CD14-positive monocyte (primary cell): Measurements from ENCODE around the gene GNAS-AS1. TPM values are rescaled to one million over a fixed set of nuclear protein-coding genes. Genes with fewer than 3 reads are reported as not detected.

Experiments
- DNase-seq, 3 donors: peaks; one replicate each; pipeline ENCODE4 v3.0.0-alpha.2; 2011 to 2022
- H2AFZ ChIP-seq: 2 replicates; pipeline ENCODE4 v1.6.0; 2012; ENCODE audit warnings: mild to moderate bottlenecking, low read depth, low read length, inconsistent platforms; ENCODE audit not compliant: insufficient read depth, poor library complexity, severe bottlenecking
- H3K27ac ChIP-seq, 2 donors: 1 replicate in 1 of 2; 2 replicates in 1 of 2; pipeline ENCODE4 v1.5.1; 2012 to 2013; ENCODE audit warnings: low read length in 2 of 2, control low read depth in 1 of 2, inconsistent platforms in 1 of 2, low read depth in 1 of 2, mild to moderate bottlenecking in 1 of 2
- H3K27me3 ChIP-seq, 2 donors: one replicate each; pipeline versions ENCODE4 v1.6.0 to v1.6.1; 2011 to 2013; ENCODE audit warnings: low read length in 2 of 2; ENCODE audit not compliant: control insufficient read depth in 2 of 2, insufficient read depth in 2 of 2
- H3K36me3 ChIP-seq, 2 donors: replicated peaks in 1 of 2; 1 replicate in 1 of 2; 2 replicates in 1 of 2; pipeline versions ENCODE4 v1.5.1 to v1.6.1; 2012 to 2013; ENCODE audit warnings: low read length in 2 of 2, control low read depth in 1 of 2, inconsistent platforms in 1 of 2, mild to moderate bottlenecking in 1 of 2; ENCODE audit not compliant: insufficient read depth in 2 of 2, control insufficient read depth in 1 of 2
- H3K4me1 ChIP-seq, 2 donors: 1 replicate in 1 of 2; 2 replicates in 1 of 2; pipeline versions ENCODE4 v1.5.1 to v1.6.1; 2012 to 2013; ENCODE audit warnings: low read length in 2 of 2, control low read depth in 1 of 2, inconsistent platforms in 1 of 2, mild to moderate bottlenecking in 1 of 2, moderate library complexity in 1 of 2; ENCODE audit not compliant: insufficient read depth in 2 of 2, control insufficient read depth in 1 of 2
- H3K4me2 ChIP-seq: replicated peaks from 2 replicates; pipeline ENCODE3; 2012; ENCODE audit warnings: low read length, moderate library complexity, mild to moderate bottlenecking; ENCODE audit not compliant: poor library complexity, severe bottlenecking; ENCODE audit errors: extremely low read depth
- H3K4me3 ChIP-seq, 3 experiments: fragments of 200-600 bp in 1 of 3; sonication (generic) in 1 of 3; replicated peaks in 1 of 3; 1 replicate in 2 of 3; 2 replicates in 1 of 3; pipeline ENCODE4 v1.5.1; 2011 to 2013; ENCODE audit warnings: low read length in 3 of 3, mild to moderate bottlenecking in 3 of 3, control low read depth in 2 of 3, low read depth in 2 of 3, inconsistent platforms in 1 of 3, moderate library complexity in 1 of 3
- H3K79me2 ChIP-seq: 2 replicates; pipeline ENCODE4 v1.6.0; 2012; ENCODE audit warnings: mild to moderate bottlenecking, control low read depth, inconsistent platforms, low read length, moderate library complexity; ENCODE audit not compliant: insufficient read depth
- H3K9ac ChIP-seq: 2 replicates; pipeline ENCODE4 v1.6.0; 2017; ENCODE audit warnings: low read length, mild to moderate bottlenecking; ENCODE audit not compliant: insufficient read depth, poor library complexity, severe bottlenecking
- H3K9me3 ChIP-seq, 2 donors: replicated peaks in 1 of 2; 1 replicate in 1 of 2; 2 replicates in 1 of 2; pipeline versions ENCODE4 v1.5.1 to v1.6.1; 2012 to 2013; ENCODE audit warnings: low read length in 2 of 2, control low read depth in 1 of 2; ENCODE audit not compliant: control insufficient read depth in 1 of 2, insufficient read depth in 1 of 2
- H4K20me1 ChIP-seq: 2 replicates; pipeline ENCODE4 v1.6.0; 2012; ENCODE audit warnings: mild to moderate bottlenecking, low read length, control low read depth, moderate library complexity; ENCODE audit not compliant: insufficient read depth
- H3K27ac Mint-ChIP-seq, 7 donors: one replicate each; pipeline ENCODE4 v1.8.0; 2020; ENCODE audit warnings: mild to moderate bottlenecking in 7 of 7, mixed read lengths in 7 of 7, moderate library complexity in 6 of 7, inconsistent platforms in 2 of 7
- H3K27me3 Mint-ChIP-seq, 3 donors: one replicate each; pipeline ENCODE4 v1.8.0; 2021 to 2022; ENCODE audit warnings: low read depth in 3 of 3, mild to moderate bottlenecking in 3 of 3, mixed read lengths in 3 of 3, moderate library complexity in 3 of 3, inconsistent platforms in 1 of 3
- H3K36me3 Mint-ChIP-seq, 2 donors: one replicate each; pipeline ENCODE4 v1.8.0; 2020; ENCODE audit warnings: mixed read lengths in 2 of 2, inconsistent platforms in 1 of 2, mild to moderate bottlenecking in 1 of 2
- H3K4me1 Mint-ChIP-seq: one replicate; pipeline ENCODE4 v1.8.0; 2020; ENCODE audit warnings: mild to moderate bottlenecking, mixed read lengths
- H3K4me3 Mint-ChIP-seq, 2 donors: one replicate each; pipeline ENCODE4 v1.8.0; 2020; ENCODE audit warnings: mild to moderate bottlenecking in 2 of 2, mixed read lengths in 2 of 2, moderate library complexity in 1 of 2
- H3K9me3 Mint-ChIP-seq, 7 donors: one replicate each; pipeline ENCODE4 v1.8.0; 2020 to 2022; ENCODE audit warnings: mixed read lengths in 7 of 7, mild to moderate bottlenecking in 6 of 7, moderate library complexity in 6 of 7, inconsistent platforms in 2 of 7
- WGBS: methylation state at CpG from one replicate; pipeline ENCODE4 v1.1.5; 2013; ENCODE audit warnings: missing lambda C conversion rate; ENCODE audit not compliant: insufficient coverage; 5-methylcytosine and 5-hydroxymethylcytosine counted together
- intact Hi-C, 2 donors: fragments of 100-400 bp; cut with micrococcal nuclease; formaldehyde crosslinking; loops; one replicate each; pipeline versions ENCODE4 v1.15.0 to v1.15.1; 2023
- polyA plus RNA-seq, 3 donors: library from polyadenylated mRNA; depleted of rRNA in 1 of 3; unstranded in 2 of 3; stranded (reverse) in 1 of 3; fragments of 300-500 nt in 2 of 3; fragments of >200 nt in 1 of 3; fragmentation: Illumina TruSeq in 2 of 3; gene quantifications; 1 replicate in 2 of 3; 2 replicates in 1 of 3; pipeline ENCODE4 v1.2.3, GENCODE V29; 2012 to 2021
- TF ChIP-seq, protein P1 (sequence below): fragments of 200-600 bp; IDR thresholded peaks from one replicate; pipeline ENCODE4 v1.8.0; 2022; ENCODE audit warnings: antibody characterized with exemption, mild to moderate bottlenecking

Gene GNAS-AS1
- polyA plus RNA-seq, 3 donors = not detected

- no peaks in the 10 kb centered on the region for H3K9me3 ChIP-seq
- no peak overlapping the region for H3K27ac ChIP-seq
- no peak overlapping the region for H3K4me3 ChIP-seq
- TF ChIP-seq, protein P1, sequence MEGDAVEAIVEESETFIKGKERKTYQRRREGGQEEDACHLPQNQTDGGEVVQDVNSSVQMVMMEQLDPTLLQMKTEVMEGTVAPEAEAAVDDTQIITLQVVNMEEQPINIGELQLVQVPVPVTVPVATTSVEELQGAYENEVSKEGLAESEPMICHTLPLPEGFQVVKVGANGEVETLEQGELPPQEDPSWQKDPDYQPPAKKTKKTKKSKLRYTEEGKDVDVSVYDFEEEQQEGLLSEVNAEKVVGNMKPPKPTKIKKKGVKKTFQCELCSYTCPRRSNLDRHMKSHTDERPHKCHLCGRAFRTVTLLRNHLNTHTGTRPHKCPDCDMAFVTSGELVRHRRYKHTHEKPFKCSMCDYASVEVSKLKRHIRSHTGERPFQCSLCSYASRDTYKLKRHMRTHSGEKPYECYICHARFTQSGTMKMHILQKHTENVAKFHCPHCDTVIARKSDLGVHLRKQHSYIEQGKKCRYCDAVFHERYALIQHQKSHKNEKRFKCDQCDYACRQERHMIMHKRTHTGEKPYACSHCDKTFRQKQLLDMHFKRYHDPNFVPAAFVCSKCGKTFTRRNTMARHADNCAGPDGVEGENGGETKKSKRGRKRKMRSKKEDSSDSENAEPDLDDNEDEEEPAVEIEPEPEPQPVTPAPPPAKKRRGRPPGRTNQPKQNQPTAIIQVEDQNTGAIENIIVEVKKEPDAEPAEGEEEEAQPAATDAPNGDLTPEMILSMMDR = no peak
- peaks cover 0 to 13% (median 9%) of the 10 kb centered on the region in 3 donors for H3K27me3 Mint-ChIP-seq
- no peak overlapping the region for H2AFZ ChIP-seq
- H3K79me2 ChIP-seq = no peaks in the 10 kb centered on the region
- H3K4me2 ChIP-seq = no peak overlapping the region
- no peaks in the 10 kb centered on the region for H3K4me1 ChIP-seq
- H3K9me3 Mint-ChIP-seq = peaks cover 0 to 3% (median 0%) of the 10 kb centered on the region in 7 donors
- WGBS = 92% methylated on average over 4 of the region's 7 CpGs
- H3K4me1 Mint-ChIP-seq = peaks cover 3% of the 10 kb centered on the region
- no peaks in the 10 kb centered on the region for H3K36me3 ChIP-seq
- H3K27ac Mint-ChIP-seq = no peak overlapping the region
- intact Hi-C loops = no loop called here
- no peaks in the 10 kb centered on the region for H3K36me3 Mint-ChIP-seq
- no peaks in the 10 kb centered on the region for H4K20me1 ChIP-seq
- no peak overlapping the region for H3K9ac ChIP-seq
- peaks cover 0 to 3% of the 10 kb centered on the region in 2 donors for H3K27me3 ChIP-seq
- no peak overlapping the region for H3K4me3 Mint-ChIP-seq
- no peak for DNase-seq
These were observed 25.7 kb upstream of the GNAS-AS1 start for GRCh38 chr20:58876437-58876836.

- WGBS = 100% methylated on average over 2 of the region's 12 CpGs
- peaks cover 0 to 3% of the 10 kb centered on the region in 2 donors for H3K27me3 ChIP-seq
- TF ChIP-seq, protein P1 = no peak
- no peak for DNase-seq
- Mint-ChIP-seq H3K27ac (no peak overlapping the region), H3K9me3 (peaks cover 0 to 4% (median 0%) of the 10 kb centered on the region in 7 donors), H3K27me3 (peaks cover 0 to 15% (median 9%) of the 10 kb centered on the region in 3 donors), H3K36me3 (no peaks in the 10 kb centered on the region), H3K4me1 (peaks cover 4% of the 10 kb centered on the region), H3K4me3 (no peak overlapping the region)
- no peaks in the 10 kb centered on the region for H3K9me3 ChIP-seq
- no peaks in the 10 kb centered on the region for H3K79me2 ChIP-seq
- H2AFZ ChIP-seq = no peak overlapping the region
- no peaks in the 10 kb centered on the region for H4K20me1 ChIP-seq
- H3K4me1 ChIP-seq = peaks cover under 1 to 3% of the 10 kb centered on the region in 2 donors
- intact Hi-C loops = no loop called here
- no peak overlapping the region for H3K4me2 ChIP-seq
- no peaks in the 10 kb centered on the region for H3K36me3 ChIP-seq
- H3K9ac ChIP-seq = no peak overlapping the region
- H3K27ac ChIP-seq = no peak overlapping the region
- H3K4me3 ChIP-seq = no peak overlapping the region
These were observed 24.9 kb upstream of the GNAS-AS1 start for GRCh38 chr20:58875541-58876134.
